Mesenteric fat pad (tissue), 1 donor: ENCODE results near the gene KIF26A. TPM values are rescaled to one million over a fixed set of nuclear protein-coding genes. Genes with fewer than 3 reads are reported as not detected.
"Not testable (repeated sequence)": the region's sequence is repeated elsewhere in the genome, so short reads cannot be mapped to it uniquely, and the experiment has no call there.

ENCODE experiments used
- DNase-seq: peaks from one replicate; pipeline ENCODE4 v3.0.0-alpha.2; 2020; ENCODE audit warnings: low spot score
- total RNA-seq: library from RNA; stranded (reverse); fragmentation: NEBNext Ultra II Directional; extraction: Animal tissue kit (Norgen Biotek cat#: 25700); gene quantifications from one replicate; pipeline ENCODE4 v1.2.1, GENCODE V29; 2021
- donor health status: DM: yes; HTN: yes; CAD: no.

KIF26A gene
- total RNA-seq, 1 donor from 2014 or later = 3.2 TPM

GRCh38 chr14:104220215-104221070 is 82.1 kb downstream of the KIF26A start:
- DNase-seq = no peak

- no peak for DNase-seq
Measured at GRCh38 chr14:104221071-104221625, 82.8 kb downstream of the KIF26A start.

GRCh38 chr14:104221636-104222369 is 83.4 kb downstream of the KIF26A start:
- DNase-seq = no peak

GRCh38 chr14:104222396-104223036 is 84.1 kb downstream of the KIF26A start:
- no peak for DNase-seq

- DNase-seq = no peak
Measured at GRCh38 chr14:104223101-104224041, 85.0 kb downstream of the KIF26A start.

- no peak for DNase-seq
Measured at GRCh38 chr14:104224131-104224505, 85.7 kb downstream of the KIF26A start.

GRCh38 chr14:104224506-104225277 is 86.3 kb downstream of the KIF26A start:
- DNase-seq = no peak

- DNase-seq = not testable (repeated sequence)
Measured at GRCh38 chr14:104225278-104226190, 87.1 kb downstream of the KIF26A start.

GRCh38 chr14:104226421-104227383 is 88.3 kb downstream of the KIF26A start:
- no peak for DNase-seq

GRCh38 chr14:104227806-104228205 is 89.4 kb downstream of the KIF26A start:
- DNase-seq = no peak

- DNase-seq = no peak
Measured at GRCh38 chr14:104228221-104228620, 89.8 kb downstream of the KIF26A start.

GRCh38 chr14:104228716-104229533 is 90.5 kb downstream of the KIF26A start:
- DNase-seq = no peak

GRCh38 chr14:104229534-104230055 is 91.2 kb downstream of the KIF26A start:
- DNase-seq = no peak

- DNase-seq = no peak
Measured at GRCh38 chr14:104230119-104230815, 91.9 kb downstream of the KIF26A start.
